ENCODE measurements around the gene RPL36.

Gene RPL36

DNA sequence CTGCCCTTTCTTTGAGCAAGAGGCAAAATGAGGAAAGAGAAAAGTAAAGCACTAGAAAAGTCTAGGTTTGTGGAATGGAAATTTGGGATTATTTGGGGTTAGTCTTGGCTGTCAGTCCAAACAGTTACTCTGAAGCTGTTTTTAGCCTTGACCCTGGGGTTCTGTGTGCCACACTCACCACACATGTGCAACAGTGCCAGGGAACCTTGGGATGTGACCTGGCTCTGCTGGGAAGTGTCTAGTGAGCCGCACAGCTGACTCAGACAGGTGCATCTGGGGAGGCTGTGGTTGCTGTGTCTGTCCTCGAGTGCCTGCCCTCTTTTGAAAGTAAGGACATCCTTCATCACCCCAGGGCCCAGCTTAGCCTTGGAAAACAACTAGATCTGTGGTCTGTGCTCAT, 25.6 kb upstream of the RPL36 start:
- DNase-seq (ENCODE audit: low read depth in 1 of 2, low spot score in 1 of 2) = no peak
- in situ Hi-C loops (cut with HindIII; ENCODE audit: low pct_unique_long_range_greater_than_20kb, low sequenced_read_pairs) = no loop called here
- TF ChIP-seq JUND (IDR thresholded peaks at IDR 0.05; ENCODE audit: low read depth) = no peak

GRCh38 chr19:5665781-5666513, 24.1 kb upstream of the RPL36 start:
- peak; percentile 13 to 47 for DNase-seq (ENCODE audit: low read depth in 1 of 2, low spot score in 1 of 2)
- in situ Hi-C loops (cut with HindIII; ENCODE audit: low pct_unique_long_range_greater_than_20kb, low sequenced_read_pairs) = no loop called here
- no peak for TF ChIP-seq JUND (IDR thresholded peaks at IDR 0.05; ENCODE audit: low read depth)

DNA sequence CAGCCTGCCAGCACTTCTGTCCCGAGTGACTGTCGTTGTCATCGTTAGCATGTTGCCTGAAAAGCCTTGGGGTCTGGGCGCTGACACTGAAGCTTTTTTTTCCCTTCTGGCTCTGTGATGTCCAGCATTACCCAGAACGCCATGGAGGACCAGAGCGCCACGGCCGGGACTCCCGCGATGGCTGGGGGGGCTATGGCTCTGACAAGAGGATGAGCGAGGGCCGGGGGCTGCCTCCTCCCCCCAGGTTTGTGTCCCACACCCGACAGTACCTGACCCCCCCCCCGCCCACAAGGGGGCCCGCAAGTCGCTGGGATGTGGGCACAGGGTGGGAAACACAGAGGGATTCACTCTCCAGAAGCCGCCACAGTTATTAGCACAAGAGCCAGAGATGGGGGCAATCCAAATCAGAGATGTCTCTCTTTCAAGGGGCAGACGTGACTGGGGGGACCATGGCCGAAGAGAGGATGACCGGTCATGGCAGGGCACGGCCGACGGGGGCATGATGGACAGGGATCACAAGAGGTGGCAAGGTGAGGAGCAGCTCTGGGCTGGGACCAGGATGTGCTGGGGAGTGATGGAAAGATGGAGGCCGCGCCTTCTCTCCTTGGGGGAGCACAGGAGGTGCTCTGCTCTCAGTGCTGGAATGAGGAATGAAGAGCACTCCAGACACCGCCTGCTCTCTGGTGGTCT, 23.0 kb upstream of the RPL36 start:
- in situ Hi-C loops (cut with HindIII; ENCODE audit: low pct_unique_long_range_greater_than_20kb, low sequenced_read_pairs) = no loop called here
- TF ChIP-seq JUND (IDR thresholded peaks at IDR 0.05; ENCODE audit: low read depth) = no peak
- no peak for DNase-seq (ENCODE audit: low read depth in 1 of 2, low spot score in 1 of 2)

- no peak for TF ChIP-seq JUND (IDR thresholded peaks at IDR 0.05; ENCODE audit: low read depth)
- DNase-seq (ENCODE audit: low read depth in 1 of 2, low spot score in 1 of 2) = no peak
- in situ Hi-C loops (cut with HindIII; ENCODE audit: low pct_unique_long_range_greater_than_20kb, low sequenced_read_pairs) = no loop called here
These were observed 22.3 kb upstream of the RPL36 start for GRCh38 chr19:5667751-5668271.

- in situ Hi-C loops (cut with HindIII; ENCODE audit: low pct_unique_long_range_greater_than_20kb, low sequenced_read_pairs) = no loop called here
- TF ChIP-seq JUND (IDR thresholded peaks at IDR 0.05; ENCODE audit: low read depth) = no peak
- DNase-seq (ENCODE audit: low read depth in 1 of 2, low spot score in 1 of 2) = no peak
These were observed 20.9 kb upstream of the RPL36 start for GRCh38 chr19:5669212-5669611.

GRCh38 chr19:5671600-5671999, 18.5 kb upstream of the RPL36 start:
- no peak for DNase-seq (ENCODE audit: low read depth in 1 of 2, low spot score in 1 of 2)
- in situ Hi-C loops (cut with HindIII; ENCODE audit: low pct_unique_long_range_greater_than_20kb, low sequenced_read_pairs) = no loop called here
- no peak for TF ChIP-seq JUND (IDR thresholded peaks at IDR 0.05; ENCODE audit: low read depth)

GRCh38 chr19:5672708-5673459, 17.2 kb upstream of the RPL36 start:
- in situ Hi-C loops (cut with HindIII; ENCODE audit: low pct_unique_long_range_greater_than_20kb, low sequenced_read_pairs) = no loop called here
- no peak for DNase-seq (ENCODE audit: low read depth in 1 of 2, low spot score in 1 of 2)
- no peak for TF ChIP-seq JUND (IDR thresholded peaks at IDR 0.05; ENCODE audit: low read depth)

DNA sequence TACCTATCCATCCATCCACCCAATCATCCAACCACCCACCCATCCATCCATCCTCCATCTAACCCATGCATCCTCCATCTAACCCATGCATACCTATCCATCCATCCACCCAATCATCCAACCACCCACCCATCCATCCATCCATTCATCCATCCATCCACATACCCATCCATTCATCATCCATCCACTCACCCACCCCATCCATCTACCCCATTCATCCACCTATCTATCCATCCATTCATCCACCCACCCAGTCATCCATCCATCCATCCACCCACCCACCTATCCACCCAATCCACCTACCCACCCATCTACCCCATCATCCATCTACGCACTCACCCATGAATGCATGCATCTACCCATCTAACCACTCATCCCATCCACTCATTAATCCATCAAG, 16.3 kb upstream of the RPL36 start:
- no peak for TF ChIP-seq JUND (IDR thresholded peaks at IDR 0.05; ENCODE audit: low read depth)
- in situ Hi-C loops (cut with HindIII; ENCODE audit: low pct_unique_long_range_greater_than_20kb, low sequenced_read_pairs) = no loop called here

GRCh38 chr19:5674714-5675113, 15.4 kb upstream of the RPL36 start:
- TF ChIP-seq JUND (IDR thresholded peaks at IDR 0.05; ENCODE audit: low read depth) = no peak
- no peak for DNase-seq (ENCODE audit: low read depth in 1 of 2, low spot score in 1 of 2)
- in situ Hi-C loops (cut with HindIII; ENCODE audit: low pct_unique_long_range_greater_than_20kb, low sequenced_read_pairs) = no loop called here

More for the DNA sequence above, 16.3 kb upstream of the RPL36 start:
- no peak for DNase-seq (ENCODE audit: low read depth in 1 of 2, low spot score in 1 of 2)

- in situ Hi-C loops (cut with HindIII; ENCODE audit: low pct_unique_long_range_greater_than_20kb, low sequenced_read_pairs) = no loop called here
- no peak for TF ChIP-seq JUND (IDR thresholded peaks at IDR 0.05; ENCODE audit: low read depth)
- no peak for DNase-seq (ENCODE audit: low read depth in 1 of 2, low spot score in 1 of 2)
These were observed 13.9 kb upstream of the RPL36 start for GRCh38 chr19:5676105-5676771.

- in situ Hi-C loops (cut with HindIII; ENCODE audit: low pct_unique_long_range_greater_than_20kb, low sequenced_read_pairs) = no loop called here
- no peak for DNase-seq (ENCODE audit: low read depth in 1 of 2, low spot score in 1 of 2)
- no peak for TF ChIP-seq JUND (IDR thresholded peaks at IDR 0.05; ENCODE audit: low read depth)
These were observed 13.4 kb upstream of the RPL36 start for GRCh38 chr19:5676772-5677105.

- no peak for TF ChIP-seq JUND (IDR thresholded peaks at IDR 0.05; ENCODE audit: low read depth)
- no peak for DNase-seq (ENCODE audit: low read depth in 1 of 2, low spot score in 1 of 2)
- in situ Hi-C loops (cut with HindIII; ENCODE audit: low pct_unique_long_range_greater_than_20kb, low sequenced_read_pairs) = no loop called here
These were observed 13.0 kb upstream of the RPL36 start for GRCh38 chr19:5677136-5677535.

Measured in T47D (cell line).